Coronary artery (tissue), 2 donors: ENCODE measurements around the gene DSN1.

Source experiments
- DNase-seq: peaks from one replicate; pipeline ENCODE4 v3.0.0-alpha.2; 2017; ENCODE audit warnings: low spot score
- H3K27ac ChIP-seq, 2 donors: fragments of 200-600 bp; sonication (generic); one replicate each; pipeline ENCODE4 v1.5.1; 2016 to 2019
- H3K4me3 ChIP-seq: fragments of 200-600 bp; sonication (generic); 2 replicates; pipeline ENCODE4 v1.5.1; 2016; ENCODE audit warnings: mild to moderate bottlenecking, moderate library complexity
- TF ChIP-seq, protein P1 (sequence below): fragments of 200-600 bp; sonication (generic); IDR thresholded peaks from one replicate; pipeline ENCODE4 v1.5.1; 2019; ENCODE audit warnings: antibody characterized with exemption

The DSN1 gene

GRCh38 chr20:36745234-36745926, 28.2 kb downstream of the DSN1 start:
- TF ChIP-seq, protein P1, sequence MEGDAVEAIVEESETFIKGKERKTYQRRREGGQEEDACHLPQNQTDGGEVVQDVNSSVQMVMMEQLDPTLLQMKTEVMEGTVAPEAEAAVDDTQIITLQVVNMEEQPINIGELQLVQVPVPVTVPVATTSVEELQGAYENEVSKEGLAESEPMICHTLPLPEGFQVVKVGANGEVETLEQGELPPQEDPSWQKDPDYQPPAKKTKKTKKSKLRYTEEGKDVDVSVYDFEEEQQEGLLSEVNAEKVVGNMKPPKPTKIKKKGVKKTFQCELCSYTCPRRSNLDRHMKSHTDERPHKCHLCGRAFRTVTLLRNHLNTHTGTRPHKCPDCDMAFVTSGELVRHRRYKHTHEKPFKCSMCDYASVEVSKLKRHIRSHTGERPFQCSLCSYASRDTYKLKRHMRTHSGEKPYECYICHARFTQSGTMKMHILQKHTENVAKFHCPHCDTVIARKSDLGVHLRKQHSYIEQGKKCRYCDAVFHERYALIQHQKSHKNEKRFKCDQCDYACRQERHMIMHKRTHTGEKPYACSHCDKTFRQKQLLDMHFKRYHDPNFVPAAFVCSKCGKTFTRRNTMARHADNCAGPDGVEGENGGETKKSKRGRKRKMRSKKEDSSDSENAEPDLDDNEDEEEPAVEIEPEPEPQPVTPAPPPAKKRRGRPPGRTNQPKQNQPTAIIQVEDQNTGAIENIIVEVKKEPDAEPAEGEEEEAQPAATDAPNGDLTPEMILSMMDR = no peak
- no peak for DNase-seq
- H3K27ac ChIP-seq = peak overlapping the region; percentile 81 to 88
- peak overlapping the region; percentile 84 for H3K4me3 ChIP-seq

- TF ChIP-seq, protein P1 = no peak
- peak; percentile 85 for DNase-seq
- H3K27ac ChIP-seq = peak overlapping the region; percentile 81 to 88
- peak overlapping the region; percentile 84 for H3K4me3 ChIP-seq
Measured at GRCh38 chr20:36744764-36745191, 28.8 kb downstream of the DSN1 start.

DNA sequence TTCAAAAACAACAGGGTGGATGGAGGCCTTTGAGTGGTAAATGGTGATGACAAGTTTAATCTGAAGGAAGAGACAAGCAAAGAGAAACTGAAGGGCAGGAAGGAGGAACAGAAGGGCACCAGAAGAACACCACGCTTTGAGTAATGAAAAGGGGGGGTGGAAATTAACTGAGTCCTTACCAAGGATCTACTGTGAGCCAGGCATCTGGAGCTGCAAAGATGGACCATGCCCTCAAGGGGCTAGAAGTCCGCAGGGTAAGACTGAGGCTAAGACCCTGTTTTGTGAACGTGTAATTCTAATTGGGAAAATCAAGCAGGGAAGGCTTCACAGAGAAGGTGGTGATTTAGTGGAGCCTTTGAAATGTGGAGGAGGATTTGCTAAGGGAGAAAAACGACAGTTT, 29.3 kb downstream of the DSN1 start:
- TF ChIP-seq, protein P1 = no peak
- DNase-seq = no peak
- peak overlapping the region; percentile 84 for H3K4me3 ChIP-seq
- peak overlapping the region; percentile 81 to 88 for H3K27ac ChIP-seq

DNA sequence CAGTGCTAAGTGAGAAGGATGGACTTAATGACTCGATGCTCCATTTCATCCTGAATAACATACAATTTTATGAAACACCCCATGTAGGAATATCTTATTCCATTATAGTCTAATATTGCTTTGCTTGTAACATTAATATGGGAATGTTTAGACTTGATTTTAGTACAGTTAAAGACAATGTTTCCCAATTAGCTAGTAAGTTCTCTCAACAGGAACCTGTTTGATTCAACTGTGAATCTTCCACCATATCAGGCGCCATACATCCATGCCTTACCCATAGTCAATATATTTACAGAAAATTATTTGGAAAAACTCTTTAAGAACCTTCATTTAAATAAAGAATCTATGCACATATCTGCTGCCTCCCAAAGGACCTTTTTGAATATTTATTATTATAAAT, 31.0 kb downstream of the DSN1 start:
- TF ChIP-seq, protein P1 = no peak

DNA sequence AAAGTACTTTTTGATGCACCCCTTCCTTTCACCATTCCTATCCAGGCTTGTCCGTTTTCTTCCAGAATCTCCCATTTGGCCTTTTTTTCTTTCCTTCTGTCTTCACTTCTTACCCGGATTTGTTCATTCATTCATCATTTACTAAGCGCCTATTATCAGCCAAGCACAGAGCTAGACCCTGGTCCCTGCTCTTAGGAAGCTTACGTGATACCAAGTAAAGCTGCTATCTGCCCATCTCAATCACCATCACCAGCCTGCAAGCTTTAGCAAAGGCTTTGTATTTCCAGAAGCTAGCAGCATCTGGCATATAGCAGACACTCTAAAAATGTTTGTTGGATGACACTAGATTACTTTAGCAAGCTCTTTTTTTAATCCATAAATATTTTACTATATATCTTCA, 32.5 kb downstream of the DSN1 start:
- TF ChIP-seq, protein P1 = no peak
- no peak for DNase-seq
- H3K27ac ChIP-seq = no peak overlapping the region
- H3K4me3 ChIP-seq = no peak overlapping the region

More for the DNA sequence above, 31.0 kb downstream of the DSN1 start:
- no peak overlapping the region for H3K27ac ChIP-seq
- no peak overlapping the region for H3K4me3 ChIP-seq
- no peak for DNase-seq

DNA sequence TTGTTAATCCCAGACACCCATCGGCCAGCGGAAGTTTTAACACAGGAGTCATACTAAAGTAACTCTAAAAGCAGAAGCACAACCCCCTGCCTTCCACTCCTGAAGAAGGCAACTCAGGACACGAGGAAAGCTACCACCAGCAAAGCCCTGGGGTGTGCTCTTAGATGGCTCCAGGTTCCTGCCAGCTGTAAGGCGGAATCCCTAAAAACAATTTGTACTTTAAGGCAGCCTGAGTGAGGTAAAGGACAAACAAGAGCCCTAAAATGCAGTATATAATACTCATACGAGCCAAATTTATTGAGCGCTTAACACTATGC, 36.4 kb downstream of the DSN1 start:
- TF ChIP-seq, protein P1 = no peak
- no peak overlapping the region for H3K4me3 ChIP-seq
- no peak for DNase-seq
- no peak overlapping the region for H3K27ac ChIP-seq

DNA sequence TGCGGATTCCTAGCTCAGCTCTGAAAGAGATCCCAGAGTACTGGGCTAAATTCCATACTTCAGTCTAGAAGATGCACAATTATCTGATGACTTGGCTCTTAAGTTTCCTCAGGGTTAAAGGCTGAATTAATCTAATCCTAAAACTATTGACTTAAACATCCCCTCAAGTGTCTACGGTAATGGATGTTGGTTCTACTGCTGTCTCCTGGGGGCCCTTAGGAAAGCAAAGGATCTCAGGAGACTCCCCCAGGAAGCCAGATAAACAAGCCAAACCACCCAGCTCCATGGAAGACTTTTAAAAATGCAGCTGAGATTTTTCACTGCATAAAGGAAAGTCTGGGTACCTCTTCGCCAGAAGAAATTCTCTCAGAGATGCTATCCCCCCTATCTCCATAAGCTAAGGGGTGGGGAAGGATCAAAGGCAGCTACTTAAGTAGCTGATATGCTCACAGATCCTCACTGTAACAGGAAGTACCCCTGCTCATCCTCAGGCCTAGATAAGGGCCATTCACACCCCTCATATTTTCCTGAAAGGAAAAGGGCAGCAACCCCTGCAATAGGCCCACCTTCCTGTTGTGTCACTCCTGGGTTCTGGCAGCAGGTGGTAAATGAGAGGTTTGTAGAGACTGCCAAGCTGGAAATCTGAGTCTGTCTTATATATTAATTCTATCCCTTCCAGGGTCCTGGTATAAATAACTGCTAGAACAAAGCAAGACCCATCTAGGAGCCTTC, 36.9 kb downstream of the DSN1 start:
- H3K27ac ChIP-seq = peak overlapping the region in 1 of 2 donors; percentile 25
- DNase-seq = no peak
- TF ChIP-seq, protein P1 = no peak
- no peak overlapping the region for H3K4me3 ChIP-seq
